ENCODE measurements around the gene CDYL2.
A peak's percentile ranks its signal among the peaks of the same experiment; 100 is the strongest.

The CDYL2 gene

DNA sequence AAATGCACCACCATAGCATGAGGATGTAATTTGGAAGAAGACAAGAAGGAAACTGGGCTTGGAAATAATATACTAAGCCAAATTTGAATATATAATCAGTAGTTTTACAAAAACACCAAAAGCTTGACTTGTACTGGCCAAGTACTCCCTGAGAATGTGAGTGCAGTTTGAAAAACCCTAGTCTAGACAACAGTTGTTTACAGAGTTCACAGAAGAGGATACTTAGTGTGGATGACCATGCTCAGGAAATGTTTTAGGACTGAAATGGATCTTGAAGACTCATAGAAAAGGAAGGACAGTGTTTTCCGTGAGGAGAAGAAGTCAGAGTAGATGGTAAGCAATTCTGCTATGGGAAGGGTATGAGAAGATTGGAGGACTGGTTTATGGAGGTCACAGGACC lies 1.9 kb upstream of the CDYL2 start:
- Histone ChIP-seq H3K79me2 (ENCODE audit: control insufficient read depth, low read length) (no peaks in the 10 kb centered on the region), H3K27ac (ENCODE audit: low read depth, low read length) (no peak overlapping the region), H4K20me1 (ENCODE audit: control insufficient read depth, insufficient read depth, low read depth, low read length) (no peaks in the 10 kb centered on the region), H3K4me1 (ENCODE audit: control insufficient read depth, low read length) (no peaks in the 10 kb centered on the region), H3K27me3 (ENCODE audit: control insufficient read depth, low read length) (peaks cover 37% of the 10 kb centered on the region), H3K9me3 (ENCODE audit: control insufficient read depth, insufficient read depth, low read length) (no peaks in the 10 kb centered on the region; the same call in 1 of the 2 replicates), H3K36me3 (ENCODE audit: control insufficient read depth, low read length) (no peaks in the 10 kb centered on the region), H3K4me2 (ENCODE audit: low read length) (no peak overlapping the region), H3F3A (ENCODE audit: control insufficient read depth, insufficient read depth) (no peaks in the 10 kb centered on the region), H3K9me2 (replicated peaks; ENCODE audit: control insufficient read depth, low read length) (no peaks in the 10 kb centered on the region), H3K4me3 (ENCODE audit: low read length) (no peak overlapping the region)
- TF ChIP-seq, protein P1, sequence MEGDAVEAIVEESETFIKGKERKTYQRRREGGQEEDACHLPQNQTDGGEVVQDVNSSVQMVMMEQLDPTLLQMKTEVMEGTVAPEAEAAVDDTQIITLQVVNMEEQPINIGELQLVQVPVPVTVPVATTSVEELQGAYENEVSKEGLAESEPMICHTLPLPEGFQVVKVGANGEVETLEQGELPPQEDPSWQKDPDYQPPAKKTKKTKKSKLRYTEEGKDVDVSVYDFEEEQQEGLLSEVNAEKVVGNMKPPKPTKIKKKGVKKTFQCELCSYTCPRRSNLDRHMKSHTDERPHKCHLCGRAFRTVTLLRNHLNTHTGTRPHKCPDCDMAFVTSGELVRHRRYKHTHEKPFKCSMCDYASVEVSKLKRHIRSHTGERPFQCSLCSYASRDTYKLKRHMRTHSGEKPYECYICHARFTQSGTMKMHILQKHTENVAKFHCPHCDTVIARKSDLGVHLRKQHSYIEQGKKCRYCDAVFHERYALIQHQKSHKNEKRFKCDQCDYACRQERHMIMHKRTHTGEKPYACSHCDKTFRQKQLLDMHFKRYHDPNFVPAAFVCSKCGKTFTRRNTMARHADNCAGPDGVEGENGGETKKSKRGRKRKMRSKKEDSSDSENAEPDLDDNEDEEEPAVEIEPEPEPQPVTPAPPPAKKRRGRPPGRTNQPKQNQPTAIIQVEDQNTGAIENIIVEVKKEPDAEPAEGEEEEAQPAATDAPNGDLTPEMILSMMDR (IDR thresholded peaks at IDR 0.05; ENCODE audit: low read depth, low read length, poor library complexity, severe bottlenecking) = no peak
- no peak for TF ChIP-seq EZH2phosphoT487 (IDR thresholded peaks at IDR 0.05; ENCODE audit: borderline replicate concordance, low read length)

GRCh38 chr16:80804056-80804525 lies 307 bp downstream of the CDYL2 start:
- Histone ChIP-seq H3K27me3 (ENCODE audit: control insufficient read depth, low read length) (peaks cover 40% of the 10 kb centered on the region), H3K79me2 (ENCODE audit: control insufficient read depth, low read length) (no peaks in the 10 kb centered on the region), H3K9me2 (replicated peaks; ENCODE audit: control insufficient read depth, low read length) (no peaks in the 10 kb centered on the region), H3K27ac (ENCODE audit: low read depth, low read length) (no peak overlapping the region), H3K4me2 (ENCODE audit: low read length) (peak overlapping the region; percentile 67; the same call in 1 of the 2 replicates), H3K36me3 (ENCODE audit: control insufficient read depth, low read length) (no peaks in the 10 kb centered on the region), H4K20me1 (ENCODE audit: control insufficient read depth, insufficient read depth, low read depth, low read length) (no peaks in the 10 kb centered on the region), H3K9me3 (ENCODE audit: control insufficient read depth, insufficient read depth, low read length) (no peaks in the 10 kb centered on the region; the same call in 1 of the 2 replicates), H3K4me1 (ENCODE audit: control insufficient read depth, low read length) (no peaks in the 10 kb centered on the region), H3K4me3 (ENCODE audit: low read length) (peak overlapping the region; percentile 74), H3F3A (ENCODE audit: control insufficient read depth, insufficient read depth) (no peaks in the 10 kb centered on the region)
- TF ChIP-seq, protein P1 (IDR thresholded peaks at IDR 0.05; ENCODE audit: low read depth, low read length, poor library complexity, severe bottlenecking) = no peak
- TF ChIP-seq EZH2phosphoT487 (IDR thresholded peaks at IDR 0.05; ENCODE audit: borderline replicate concordance, low read length) = no peak

DNA sequence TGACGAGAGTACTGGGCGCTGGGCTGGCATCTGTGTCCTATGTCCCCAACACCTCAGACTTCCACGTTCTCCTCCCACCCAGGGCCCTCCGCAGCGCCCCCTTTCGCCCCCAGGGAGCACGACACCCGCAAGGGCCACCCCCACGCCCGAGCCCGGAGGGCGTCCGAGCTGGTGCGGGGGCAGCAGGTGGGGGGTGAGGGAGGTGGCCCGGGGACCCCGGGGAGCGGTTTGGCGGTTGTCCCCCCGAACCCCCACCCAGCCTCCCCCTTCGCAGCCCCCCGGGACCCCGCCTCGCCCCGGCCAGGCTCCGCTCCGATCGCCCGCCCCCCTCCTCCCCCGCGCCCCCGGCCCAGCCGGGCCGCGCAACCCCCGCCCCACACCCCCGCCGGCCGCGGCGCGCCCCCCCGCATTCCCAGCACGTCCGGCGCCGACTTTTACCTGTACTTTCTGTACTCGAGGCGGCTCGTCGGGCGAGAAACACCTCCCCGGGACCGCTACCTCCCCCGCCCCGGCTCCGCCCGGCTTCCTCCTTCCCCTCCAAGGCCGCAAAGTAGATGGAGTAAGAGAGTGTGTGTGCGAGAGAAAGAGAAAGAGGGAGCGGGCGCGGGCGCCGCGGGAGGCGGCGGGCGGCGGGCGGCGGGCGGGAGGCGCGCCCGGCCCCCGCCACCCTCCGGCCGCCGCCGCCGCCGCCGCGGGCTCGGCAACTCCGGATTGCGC lies 901 bp downstream of the CDYL2 start:
- Histone ChIP-seq H3K27me3 (ENCODE audit: control insufficient read depth, low read length) (peaks cover 40% of the 10 kb centered on the region), H3K9me2 (replicated peaks; ENCODE audit: control insufficient read depth, low read length) (no peaks in the 10 kb centered on the region), H3K79me2 (ENCODE audit: control insufficient read depth, low read length) (no peaks in the 10 kb centered on the region), H3K27ac (ENCODE audit: low read depth, low read length) (no peak overlapping the region), H3K4me2 (ENCODE audit: low read length) (no peak overlapping the region), H3K4me3 (ENCODE audit: low read length) (no peak overlapping the region), H3K4me1 (ENCODE audit: control insufficient read depth, low read length) (no peaks in the 10 kb centered on the region), H3K36me3 (ENCODE audit: control insufficient read depth, low read length) (no peaks in the 10 kb centered on the region), H4K20me1 (ENCODE audit: control insufficient read depth, insufficient read depth, low read depth, low read length) (no peaks in the 10 kb centered on the region), H3K9me3 (ENCODE audit: control insufficient read depth, insufficient read depth, low read length) (no peaks in the 10 kb centered on the region; the same call in 1 of the 2 replicates), H3F3A (ENCODE audit: control insufficient read depth, insufficient read depth) (no peaks in the 10 kb centered on the region)
- TF ChIP-seq, protein P1 (IDR thresholded peaks at IDR 0.05; ENCODE audit: low read depth, low read length, poor library complexity, severe bottlenecking) = peak; percentile 52
- no peak for TF ChIP-seq EZH2phosphoT487 (IDR thresholded peaks at IDR 0.05; ENCODE audit: borderline replicate concordance, low read length)

All from DOHH2 (cell line).